ENCODE data around the gene OR2Y1.
"Not testable (repeated sequence)": the region's sequence is repeated elsewhere in the genome, so short reads cannot be mapped to it uniquely, and the experiment has no call there.

OR2Y1 gene, protein sequence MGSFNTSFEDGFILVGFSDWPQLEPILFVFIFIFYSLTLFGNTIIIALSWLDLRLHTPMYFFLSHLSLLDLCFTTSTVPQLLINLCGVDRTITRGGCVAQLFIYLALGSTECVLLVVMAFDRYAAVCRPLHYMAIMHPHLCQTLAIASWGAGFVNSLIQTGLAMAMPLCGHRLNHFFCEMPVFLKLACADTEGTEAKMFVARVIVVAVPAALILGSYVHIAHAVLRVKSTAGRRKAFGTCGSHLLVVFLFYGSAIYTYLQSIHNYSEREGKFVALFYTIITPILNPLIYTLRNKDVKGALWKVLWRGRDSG

DNA sequence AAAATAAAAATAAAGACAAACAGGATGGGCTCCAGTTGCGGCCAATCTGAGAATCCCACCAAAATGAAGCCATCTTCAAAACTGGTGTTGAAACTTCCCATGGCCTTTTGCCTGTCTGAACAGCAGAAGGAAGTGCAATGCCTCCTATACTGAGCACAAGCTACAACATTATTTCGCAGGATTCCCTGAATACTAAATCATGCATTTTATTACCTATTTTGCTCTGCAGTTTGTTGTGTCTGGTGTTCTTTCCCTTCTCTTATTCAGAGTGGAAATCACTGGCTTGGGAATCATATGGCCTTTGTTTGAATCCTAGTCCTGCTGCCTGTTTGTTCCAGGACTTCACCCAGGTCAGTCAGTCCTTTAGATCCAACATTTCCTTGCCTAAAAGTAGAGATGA is at the start of gene OR2Y1:
OR2Y1 (minus strand) TSS at position 101 of the 400 bp plus-strand sequence; CDS start at position 101, 0 bp downstream.
- no peak for DNase-seq (ENCODE audit: low read depth)

DNA sequence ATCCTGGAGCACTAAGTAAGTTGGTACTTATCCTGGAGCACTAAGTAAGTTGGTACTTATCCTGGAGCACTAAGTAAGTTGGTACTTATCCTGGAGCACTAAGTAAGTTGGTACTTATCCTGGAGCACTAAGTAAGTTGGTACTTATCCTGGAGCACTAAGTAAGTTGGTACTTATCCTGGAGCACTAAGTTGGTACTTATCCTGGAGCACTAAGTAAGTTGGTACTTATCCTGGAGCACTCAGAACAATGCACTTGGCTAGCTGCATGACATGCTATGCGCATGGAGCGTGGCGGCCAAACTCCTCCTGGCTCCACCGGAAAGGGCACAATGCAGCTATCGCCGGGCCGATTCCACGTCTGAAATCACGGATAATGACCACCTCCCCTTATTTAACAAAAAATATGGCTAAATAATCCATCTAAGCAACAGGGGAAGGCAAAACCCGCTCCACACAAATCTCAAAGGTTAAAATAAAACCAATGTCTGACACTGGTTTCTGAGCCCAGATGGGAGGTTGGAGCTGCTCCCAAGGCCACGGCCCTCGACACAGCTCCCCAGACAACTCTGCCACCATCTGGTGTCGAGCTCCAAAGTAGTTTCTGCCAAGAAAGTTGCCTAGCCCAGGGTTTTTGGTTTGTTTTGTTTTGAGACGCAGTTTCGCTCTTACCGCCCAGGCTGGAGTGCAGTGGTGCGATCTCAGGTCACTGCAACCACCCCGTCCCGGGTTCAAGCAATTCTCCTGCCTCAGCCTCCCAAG is 49.0 kb upstream of the OR2Y1 start:
- not testable (repeated sequence) for DNase-seq (ENCODE audit: low read depth)

DNA sequence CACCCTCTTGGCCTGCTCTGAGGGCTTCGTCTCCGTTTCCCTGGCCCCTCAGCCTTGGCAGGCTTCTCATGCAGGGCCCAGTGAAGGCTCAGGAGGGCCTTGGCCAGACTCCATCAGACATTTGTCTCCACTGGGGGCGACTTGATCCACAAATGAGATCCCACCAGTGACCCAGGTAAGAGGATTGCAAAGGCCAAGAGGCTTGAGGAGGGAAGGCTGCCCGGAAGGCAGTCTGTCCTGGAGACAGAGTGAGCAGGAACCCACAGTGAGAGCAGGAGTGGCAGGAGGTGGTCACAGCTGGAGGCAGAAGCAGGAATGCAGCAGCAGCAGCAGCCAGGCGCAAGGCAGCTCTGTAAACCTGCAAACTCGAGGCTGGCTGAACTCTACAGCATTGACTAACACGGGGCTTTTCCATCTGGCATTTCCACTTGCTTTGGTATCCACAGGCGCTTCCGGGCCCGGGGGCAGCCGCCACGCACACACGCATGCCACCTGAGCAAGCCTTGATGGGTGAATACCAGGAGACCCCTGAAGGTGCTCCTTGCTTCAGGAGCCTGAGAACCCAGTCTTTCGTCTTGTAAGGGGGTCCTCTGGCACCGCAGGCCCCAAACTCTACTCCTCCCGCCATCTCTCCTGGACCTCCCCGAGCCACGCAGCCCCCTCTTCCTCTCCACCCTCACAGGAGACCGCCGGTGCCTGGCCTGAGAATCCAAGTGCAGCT is 48.0 kb upstream of the OR2Y1 start:
- no peak for DNase-seq (ENCODE audit: low read depth)

DNA sequence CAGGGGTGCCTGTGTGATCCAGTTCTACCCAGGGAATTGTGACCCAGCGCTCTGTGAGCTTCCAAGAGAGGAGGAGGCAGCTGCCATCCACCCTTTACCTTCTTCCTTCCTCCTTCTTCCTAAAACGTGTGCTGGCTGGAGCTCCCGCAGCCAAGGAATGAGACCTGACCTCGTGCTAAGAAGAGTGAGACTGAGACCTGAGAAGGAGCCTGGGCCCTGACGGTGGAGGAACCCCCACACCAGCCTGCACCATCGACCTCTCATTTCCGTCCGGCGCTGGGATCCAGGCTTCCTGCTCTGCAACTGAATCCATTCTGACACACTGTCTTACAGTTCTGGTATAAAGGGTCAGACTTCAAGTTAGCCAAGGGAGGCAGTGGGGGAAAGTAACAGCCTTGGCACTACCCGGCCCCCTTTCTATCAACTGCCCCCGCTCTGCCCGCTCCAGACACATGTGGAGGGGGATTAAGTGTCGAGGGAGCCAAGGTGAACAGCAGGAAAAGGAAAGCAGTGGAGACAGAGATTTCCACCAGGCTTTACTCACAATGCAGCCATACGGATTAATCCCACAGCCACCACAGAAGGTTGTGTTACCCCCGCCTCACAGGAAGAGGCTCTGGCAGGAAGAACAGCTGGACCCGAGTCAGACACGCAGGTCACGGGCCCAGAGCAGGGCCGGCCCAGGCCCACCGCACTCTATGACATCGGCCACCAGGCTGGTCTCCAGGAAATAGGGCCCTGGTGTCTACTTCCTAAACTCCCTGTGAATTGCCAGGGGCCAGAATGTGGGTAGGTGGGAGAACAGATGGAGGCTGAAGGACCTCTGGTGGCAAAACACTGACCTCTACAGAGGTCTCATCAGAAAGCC is 46.9 kb upstream of the OR2Y1 start:
- DNase-seq (ENCODE audit: low read depth), result no peak

DNA sequence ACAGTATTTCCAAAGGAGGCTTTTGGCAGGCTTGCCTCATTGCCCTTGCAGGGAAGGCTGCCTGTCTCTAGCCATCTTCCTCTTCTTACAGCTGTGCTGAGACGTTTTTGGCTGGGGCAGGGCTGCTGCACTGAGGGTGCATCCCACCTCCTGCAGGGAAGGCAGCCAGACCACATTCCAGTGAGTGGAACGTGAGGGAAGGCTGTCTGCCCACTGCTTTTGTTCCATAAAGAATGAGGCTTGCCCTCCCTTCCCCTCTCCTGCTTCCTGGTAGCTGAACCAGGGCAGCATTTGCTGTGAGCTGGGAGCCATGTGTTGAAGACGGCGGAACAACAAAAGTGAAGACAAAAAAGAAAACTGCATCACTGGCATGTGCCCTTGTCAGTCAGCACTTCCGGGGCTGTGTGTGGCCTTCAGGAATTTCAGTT is 46.0 kb upstream of the OR2Y1 start:
- DNase-seq (ENCODE audit: low read depth), result no peak

DNA sequence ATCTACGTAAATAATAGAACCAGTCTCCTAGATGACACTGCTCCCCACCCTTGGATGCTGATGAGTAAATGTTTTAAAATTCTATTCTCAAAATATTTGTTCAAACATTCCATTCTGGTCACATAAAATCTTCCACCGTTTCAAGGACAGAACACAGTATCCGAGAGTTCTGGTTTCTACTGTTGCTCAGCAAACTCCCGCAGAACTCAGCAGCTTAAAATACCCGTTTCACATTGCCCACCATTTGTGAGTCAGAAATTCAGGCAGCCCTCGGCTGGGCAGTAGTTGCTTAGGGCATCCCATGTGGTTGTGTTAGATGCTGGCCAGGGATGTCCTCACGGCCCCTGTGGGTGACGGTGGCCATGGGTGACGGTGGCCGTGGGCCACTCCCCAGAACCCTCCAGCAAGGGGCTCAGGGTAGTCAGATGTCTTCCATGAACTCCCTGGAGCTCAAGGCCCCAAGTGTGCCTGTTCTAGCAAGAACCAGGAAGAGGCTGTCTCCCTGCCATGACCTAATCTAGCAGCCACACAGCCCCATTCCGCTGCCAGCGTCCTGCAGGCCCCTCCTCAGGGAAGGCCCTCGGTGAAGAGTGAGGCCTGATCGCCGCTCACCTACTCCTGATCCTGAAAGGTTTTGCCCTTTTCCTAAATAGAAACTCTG is 45.4 kb upstream of the OR2Y1 start:
- no peak for DNase-seq (ENCODE audit: low read depth)

DNA sequence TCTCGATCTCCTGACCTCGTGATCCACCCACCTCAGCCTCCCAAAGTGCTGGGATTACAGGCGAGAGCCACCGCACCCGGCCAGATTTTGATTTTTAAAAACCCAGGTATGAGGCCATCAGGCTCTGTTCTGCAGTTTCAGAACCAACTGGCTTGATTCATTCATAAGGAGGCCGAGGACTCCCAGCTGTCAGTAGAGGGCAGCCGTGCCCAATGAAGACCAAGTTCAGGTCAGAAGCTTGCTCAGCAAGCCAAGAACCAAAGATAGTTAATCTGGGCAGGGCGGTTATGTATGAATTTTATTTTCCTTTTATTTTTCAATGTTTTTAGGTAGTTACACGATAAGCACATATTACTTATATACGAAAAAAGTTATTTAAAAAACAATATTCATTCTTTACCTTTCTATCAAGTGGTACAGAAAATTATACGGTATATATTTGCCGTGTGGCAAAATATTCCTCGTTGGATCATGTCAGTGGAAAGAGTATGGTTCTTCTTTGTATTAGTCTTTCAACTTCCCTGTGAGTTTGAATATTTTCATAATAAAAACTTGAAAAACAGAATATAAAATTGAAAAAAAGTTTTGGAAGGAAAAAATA is 44.7 kb upstream of the OR2Y1 start:
- DNase-seq (ENCODE audit: low read depth), result peak; percentile 50

DNA sequence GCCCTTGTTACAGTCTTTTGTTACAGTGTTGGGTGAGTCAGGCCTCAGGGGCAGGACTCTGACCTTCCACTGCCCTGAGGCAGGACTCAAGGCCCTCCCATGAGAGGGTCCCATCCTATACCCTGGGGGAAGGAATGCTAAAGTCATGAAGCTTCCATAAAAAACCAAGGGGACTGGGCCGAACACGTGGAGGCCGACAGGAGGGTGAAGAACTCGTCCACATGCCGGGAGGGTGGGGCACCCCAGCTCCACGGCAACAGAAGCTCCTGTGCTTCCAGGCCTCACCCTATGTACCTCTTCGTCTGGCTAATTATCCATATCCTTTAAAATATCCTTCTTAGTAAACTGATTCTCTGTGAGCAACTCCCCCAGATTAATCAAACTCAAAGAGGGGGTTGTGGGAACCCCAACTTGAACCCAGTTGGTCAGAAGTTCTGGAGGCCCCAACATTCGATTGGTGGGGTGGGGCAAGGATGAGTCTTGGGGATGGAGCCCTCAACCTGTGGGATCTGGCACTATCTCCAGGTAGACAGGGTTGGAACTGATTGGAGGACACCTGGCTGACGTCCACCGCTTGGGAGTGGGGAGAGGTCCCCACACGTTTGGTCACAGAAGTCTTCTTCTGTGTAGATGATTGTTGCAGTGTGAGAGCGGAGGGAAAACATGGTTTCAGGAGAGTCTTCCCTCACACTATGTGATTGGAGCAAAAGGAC is 43.6 kb upstream of the OR2Y1 start:
- DNase-seq (ENCODE audit: low read depth), result no peak

DNA sequence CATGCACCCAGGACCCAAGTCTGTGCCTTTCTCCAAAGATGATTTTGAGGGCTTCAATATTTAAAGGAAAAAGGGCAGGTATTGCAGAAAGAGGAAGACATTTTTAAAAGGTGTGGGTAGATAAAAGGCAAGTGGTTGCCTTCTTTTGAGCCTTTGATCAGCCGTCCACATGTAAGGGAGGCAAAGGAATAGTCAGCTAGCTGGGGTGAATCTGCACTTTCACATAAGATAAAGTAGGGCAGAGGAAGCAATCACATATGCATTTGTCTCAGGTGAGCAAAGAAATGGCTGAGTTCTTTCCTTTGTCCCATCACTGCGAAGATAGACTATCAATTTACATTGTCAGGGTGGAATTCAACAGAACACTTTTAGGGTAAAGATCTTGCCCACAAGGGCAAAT is 42.9 kb upstream of the OR2Y1 start:
- no peak for DNase-seq (ENCODE audit: low read depth)

DNA sequence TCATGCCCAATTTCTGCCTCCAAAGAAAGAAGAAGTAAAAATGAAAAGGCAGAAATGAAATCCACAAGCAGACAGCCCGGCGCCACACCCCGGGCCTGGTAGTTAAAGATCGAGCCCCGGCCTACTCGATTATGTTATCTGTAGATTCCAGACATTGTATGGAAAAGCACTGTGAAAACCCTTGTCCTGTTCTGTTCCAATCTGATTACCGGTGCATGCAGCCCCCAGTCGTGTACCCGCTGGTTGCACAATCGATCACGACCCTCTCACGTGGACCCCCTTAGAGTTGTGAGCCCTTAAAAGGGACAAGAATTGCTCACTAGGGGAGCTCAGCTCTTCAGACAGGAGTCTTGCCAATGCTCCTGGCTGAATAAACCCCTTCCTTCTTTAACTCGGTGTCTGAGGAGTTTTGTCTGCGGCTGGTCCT is 42.1 kb upstream of the OR2Y1 start:
- DNase-seq (ENCODE audit: low read depth), result not testable (repeated sequence)

DNA sequence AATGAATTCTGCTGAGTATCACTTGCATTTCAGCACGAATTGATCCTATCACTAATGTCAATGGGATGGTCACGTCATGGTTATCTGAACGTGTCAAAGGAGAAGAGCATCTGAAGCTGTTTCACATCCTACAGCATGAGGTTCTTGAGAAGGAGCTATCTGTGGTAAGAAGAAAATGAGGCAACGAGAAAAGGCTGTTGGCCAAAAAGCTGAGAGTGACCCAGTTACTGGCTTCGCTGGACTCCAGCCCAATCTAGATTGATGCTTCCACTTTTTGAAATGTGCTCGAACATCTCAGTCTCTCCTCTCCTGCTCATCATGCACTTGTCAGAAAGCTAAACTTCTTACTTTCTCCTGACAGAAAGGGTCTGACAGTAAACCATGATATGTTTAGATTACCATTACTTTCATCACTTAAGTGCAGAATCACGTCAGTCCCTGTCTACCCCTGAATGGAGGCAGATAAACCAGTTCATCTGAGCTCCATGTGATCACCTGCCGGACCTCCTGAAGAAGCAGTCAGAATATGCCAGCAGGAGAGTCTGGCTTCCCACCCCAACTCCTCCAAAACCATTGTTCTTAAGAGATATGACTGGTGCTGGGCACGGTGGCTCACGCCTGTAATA is 40.2 kb upstream of the OR2Y1 start:
- DNase-seq (ENCODE audit: low read depth), result no peak

DNA sequence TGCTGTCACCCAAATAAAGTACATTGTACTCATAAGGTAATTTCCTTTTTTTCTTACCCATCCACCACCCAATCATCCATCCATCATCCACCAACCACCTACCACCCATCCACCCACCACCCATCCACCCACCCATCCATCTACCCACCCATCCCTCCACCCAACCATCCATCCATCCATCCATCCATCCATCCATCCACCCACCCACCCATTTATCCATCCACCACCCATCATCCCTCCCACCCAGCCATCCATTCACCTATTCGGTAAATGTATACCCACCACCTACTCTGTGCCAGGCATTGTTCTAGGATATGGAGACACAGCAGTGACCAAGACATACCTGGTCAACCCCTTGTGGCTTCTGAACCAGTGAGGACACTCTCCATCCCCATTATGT is 37.6 kb upstream of the OR2Y1 start:
- no peak for DNase-seq (ENCODE audit: low read depth)

DNA sequence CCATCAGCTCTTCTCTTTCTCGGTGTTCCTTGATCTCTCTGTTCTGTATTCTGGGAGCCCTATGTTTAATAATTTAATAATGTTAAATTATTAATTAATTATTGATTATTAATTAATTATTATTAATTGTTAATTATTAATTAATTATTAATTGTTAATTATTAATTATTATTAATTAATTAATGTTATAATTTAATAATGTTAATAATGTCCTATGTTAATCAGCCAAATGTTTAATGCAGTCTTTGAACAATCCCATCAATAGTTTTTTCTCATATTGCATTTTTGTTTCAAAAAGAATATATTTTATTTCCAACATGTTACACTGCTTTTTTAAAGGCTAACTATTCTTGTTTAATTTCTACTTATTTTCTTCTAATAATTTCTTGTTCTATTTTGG is 36.5 kb upstream of the OR2Y1 start:
- DNase-seq (ENCODE audit: low read depth), result no peak

DNA sequence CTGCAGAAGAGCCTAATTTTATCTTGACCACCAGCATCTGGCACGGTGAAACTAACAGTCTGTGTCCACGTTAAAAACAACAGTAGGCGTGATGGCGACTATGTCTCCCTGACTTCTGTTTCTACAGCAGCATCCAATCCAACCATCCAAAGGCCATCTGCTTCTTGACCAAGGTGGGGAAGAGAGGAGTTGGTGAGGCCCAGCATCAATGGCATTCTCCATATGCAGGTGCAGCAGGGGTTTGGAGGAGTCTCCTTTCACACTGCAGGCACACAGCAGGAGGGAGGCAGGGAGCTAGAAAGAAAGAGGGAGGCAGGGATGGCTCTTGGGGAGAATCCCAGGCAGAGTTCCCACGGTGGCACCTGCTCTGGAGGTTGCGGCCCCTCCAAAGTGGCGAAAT is 35.8 kb upstream of the OR2Y1 start:
- DNase-seq (ENCODE audit: low read depth), result no peak

DNA sequence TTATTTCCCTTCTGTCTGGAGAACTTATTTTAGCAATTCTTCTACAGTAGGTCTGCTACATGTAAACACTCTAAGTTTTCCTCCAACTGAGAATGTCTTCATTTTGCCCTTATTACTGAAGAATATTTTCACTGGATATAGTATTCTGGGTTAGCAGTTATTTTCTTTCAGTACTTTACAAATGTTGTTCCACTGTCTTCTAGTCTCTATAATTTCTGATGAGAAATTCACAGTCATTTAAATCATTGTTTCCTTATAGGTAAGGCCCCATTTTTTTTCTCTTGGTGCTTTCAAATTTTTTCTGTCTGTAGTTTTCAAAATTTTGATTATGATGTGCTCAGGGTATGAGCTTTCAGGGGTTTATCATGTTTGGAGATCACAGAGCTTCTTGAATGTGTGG is 32.0 kb upstream of the OR2Y1 start:
- no peak for DNase-seq (ENCODE audit: low read depth)

DNA sequence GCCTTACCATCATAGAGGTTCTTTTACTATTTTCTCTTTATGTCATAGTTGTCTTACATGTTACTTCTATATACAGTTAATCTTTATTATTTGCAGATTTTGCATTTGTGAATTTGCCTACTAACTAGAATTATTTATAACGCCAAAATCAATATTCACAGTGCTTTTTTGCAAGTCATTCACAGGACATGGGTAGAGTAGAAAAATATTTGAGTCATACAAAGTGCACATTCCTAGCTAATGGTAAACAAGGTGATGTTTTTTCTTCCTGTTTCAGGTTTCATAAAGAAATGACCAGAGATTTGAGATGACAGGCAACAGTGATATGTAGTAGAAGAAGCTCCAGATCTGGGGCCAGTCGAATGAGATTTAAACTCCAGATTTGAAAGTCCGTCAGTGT is 30.0 kb upstream of the OR2Y1 start:
- no peak for DNase-seq (ENCODE audit: low read depth)

DNA sequence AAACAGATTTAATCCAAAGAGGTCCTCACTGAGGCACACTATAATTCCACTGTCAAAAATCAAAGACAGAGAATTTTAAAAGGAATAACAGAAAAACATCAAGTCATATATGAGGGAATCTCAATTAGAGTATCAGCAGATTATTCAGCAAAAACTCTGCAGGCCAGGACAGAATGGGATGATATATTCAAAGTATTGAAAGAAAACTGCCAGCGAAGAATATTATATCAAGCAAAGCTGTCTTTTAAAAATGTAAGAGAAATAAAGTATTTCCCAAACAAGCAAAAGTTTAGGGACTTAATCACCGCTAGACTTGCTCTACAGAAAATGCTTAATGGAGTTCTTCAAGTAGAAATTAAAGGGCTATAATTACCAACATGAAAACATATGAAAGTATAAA is 15.7 kb upstream of the OR2Y1 start:
- no peak for DNase-seq (ENCODE audit: low read depth)

DNA sequence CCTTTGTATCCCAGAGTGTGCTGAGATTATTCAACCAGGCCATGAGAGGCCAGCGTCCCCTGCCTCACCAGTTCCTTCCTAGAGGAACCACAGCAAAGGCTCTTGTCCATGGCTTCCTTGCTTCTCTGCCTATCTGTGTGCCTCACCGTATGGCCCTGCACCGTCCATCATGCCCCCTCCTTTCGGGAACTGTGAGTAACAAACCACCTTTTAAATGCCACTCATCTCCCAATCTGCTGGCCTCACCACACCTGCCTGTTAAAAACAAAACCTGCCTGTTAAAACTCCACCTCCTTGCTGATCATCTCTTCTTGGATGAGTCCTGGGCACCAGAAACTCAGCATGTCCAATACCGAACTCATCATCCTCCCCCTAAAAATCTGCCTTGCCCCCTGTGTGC is 4.4 kb upstream of the OR2Y1 start:
- DNase-seq (ENCODE audit: low read depth), result no peak

DNA sequence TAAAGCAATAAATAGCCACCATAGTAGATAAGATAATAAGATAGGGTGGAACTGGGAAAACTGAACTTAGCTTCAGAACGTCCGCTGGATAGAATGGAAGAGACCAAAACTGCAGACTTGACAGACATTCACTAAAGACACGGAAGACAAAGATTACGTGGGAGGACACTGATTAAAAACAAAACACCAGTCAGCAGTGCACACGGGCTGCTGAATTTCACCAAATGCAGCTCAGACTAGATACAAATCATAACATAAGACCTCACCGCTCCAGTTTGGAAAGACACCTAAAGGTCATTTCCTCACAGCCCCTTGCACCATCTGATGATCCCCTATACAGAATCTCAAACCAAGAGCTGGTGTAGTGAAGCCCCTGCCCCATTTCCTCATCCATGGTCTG is 2.9 kb upstream of the OR2Y1 start:
- DNase-seq (ENCODE audit: low read depth), result no peak

DNA sequence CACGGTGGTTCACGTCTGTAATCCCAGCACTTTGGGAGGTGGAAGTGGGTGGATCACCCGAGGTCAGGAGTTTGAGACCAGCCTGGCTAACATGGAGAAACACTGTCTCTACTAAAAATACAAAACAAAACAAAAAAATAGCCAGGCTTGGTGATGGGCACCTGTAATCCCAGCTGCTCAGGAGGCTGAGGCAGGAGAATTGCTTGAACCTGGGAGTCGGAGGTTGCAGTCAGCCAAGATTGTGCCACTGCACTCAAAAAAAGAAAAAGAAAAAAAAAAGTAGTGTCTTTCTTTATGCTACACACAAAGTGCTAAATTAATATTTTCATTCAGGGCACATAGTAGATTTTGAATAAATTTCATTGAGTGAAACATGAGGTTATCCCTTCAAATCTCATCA is 1.1 kb upstream of the OR2Y1 start:
- DNase-seq (ENCODE audit: low read depth), result not testable (repeated sequence)
